ENCODE measurements around the gene KCNH4.
A peak's percentile ranks its signal among the peaks of the same experiment; 100 is the strongest.
"Not testable (repeated sequence)": the region's sequence is repeated elsewhere in the genome, so short reads cannot be mapped to it uniquely, and the experiment has no call there.

The KCNH4 gene

DNA sequence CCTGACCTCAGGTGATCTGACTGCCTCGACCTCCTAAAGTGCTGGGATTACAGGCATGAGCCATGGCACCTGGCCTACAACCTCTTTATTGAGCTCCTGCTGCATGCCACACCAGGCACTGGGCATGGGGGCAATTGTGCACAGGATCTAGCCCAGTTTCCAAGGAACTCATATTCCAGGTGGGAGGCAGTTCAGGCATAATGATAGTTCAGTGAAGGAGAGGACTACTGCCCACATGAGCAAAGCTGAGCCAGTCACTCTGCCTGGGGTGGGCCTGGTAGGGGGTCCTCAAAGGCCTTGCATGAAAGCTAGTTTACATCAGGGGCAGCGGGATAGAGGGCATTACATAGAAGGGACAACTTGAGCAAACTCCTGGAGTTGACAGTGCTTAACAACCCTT is 6.9 kb upstream of the KCNH4 start:
- Histone ChIP-seq H3K9me3 (ENCODE audit: control insufficient read depth, low read length) (no peaks in the 10 kb centered on the region), H3K4me3 (ENCODE audit: insufficient read depth, low read depth, low read length, poor library complexity, severe bottlenecking) (no peak overlapping the region), H3K27ac (ENCODE audit: insufficient read depth, low read length, poor library complexity, severe bottlenecking) (no peak overlapping the region), H3K27me3 (replicated peaks; ENCODE audit: control insufficient read depth, insufficient read depth, low read length, poor library complexity, severe bottlenecking) (no peaks in the 10 kb centered on the region), H3K36me3 (ENCODE audit: control insufficient read depth, insufficient read depth, low read length) (no peaks in the 10 kb centered on the region), H3K4me1 (ENCODE audit: control insufficient read depth, insufficient read depth, low read length, poor library complexity, severe bottlenecking) (peaks cover 15% of the 10 kb centered on the region)
- DNase-seq = no peak

DNA sequence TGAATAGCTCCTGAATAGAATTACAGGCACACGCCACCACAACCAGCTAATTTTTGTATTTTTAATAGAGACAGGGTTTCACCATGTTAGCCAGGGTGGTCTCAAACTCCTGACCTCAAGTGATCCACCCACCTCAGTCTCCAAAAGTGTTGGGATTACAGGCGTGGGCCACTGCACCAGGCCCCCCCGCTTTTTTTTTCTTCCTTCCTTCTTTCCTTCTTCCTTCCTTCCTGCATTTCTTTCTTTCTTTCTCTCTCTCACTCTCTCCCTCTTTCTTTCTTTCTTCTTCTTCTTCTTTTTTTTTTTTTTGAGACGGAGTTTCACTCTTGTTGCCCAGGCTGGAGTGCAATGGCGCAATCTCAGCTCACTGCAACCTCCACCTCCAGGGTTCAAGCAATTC is 5.2 kb upstream of the KCNH4 start:
- H3K4me1 ChIP-seq (ENCODE audit: control insufficient read depth, insufficient read depth, low read length, poor library complexity, severe bottlenecking) = peaks cover 15% of the 10 kb centered on the region
- not testable (repeated sequence) for H3K27ac ChIP-seq (ENCODE audit: insufficient read depth, low read length, poor library complexity, severe bottlenecking); DNase-seq; H3K36me3 ChIP-seq (ENCODE audit: control insufficient read depth, insufficient read depth, low read length); H3K4me3 ChIP-seq (ENCODE audit: insufficient read depth, low read depth, low read length, poor library complexity, severe bottlenecking); H3K27me3 ChIP-seq (replicated peaks; ENCODE audit: control insufficient read depth, insufficient read depth, low read length, poor library complexity, severe bottlenecking); H3K9me3 ChIP-seq (ENCODE audit: control insufficient read depth, low read length)

DNA sequence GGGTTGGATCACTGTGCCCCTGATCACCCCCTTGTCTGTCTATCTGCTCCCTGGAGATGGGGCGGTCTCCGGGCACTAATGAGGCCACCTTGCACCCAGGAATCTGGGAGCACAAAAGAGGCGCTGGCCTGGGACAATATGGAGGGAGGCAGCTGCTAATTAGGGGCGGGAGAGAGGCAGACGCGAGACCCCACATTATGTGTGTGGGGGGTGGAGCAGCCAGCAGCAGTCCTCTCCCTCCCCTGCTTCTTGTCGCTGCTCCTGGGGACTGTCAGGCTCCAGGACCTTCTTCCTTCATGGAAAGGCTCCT is 4.6 kb upstream of the KCNH4 start:
- H3K36me3 ChIP-seq (ENCODE audit: control insufficient read depth, insufficient read depth, low read length) = no peaks in the 10 kb centered on the region
- H3K9me3 ChIP-seq (ENCODE audit: control insufficient read depth, low read length) = no peaks in the 10 kb centered on the region
- H3K27ac ChIP-seq (ENCODE audit: insufficient read depth, low read length, poor library complexity, severe bottlenecking) = no peak overlapping the region
- H3K4me1 ChIP-seq (ENCODE audit: control insufficient read depth, insufficient read depth, low read length, poor library complexity, severe bottlenecking) = peaks cover 19% of the 10 kb centered on the region
- no peaks in the 10 kb centered on the region for H3K27me3 ChIP-seq (replicated peaks; ENCODE audit: control insufficient read depth, insufficient read depth, low read length, poor library complexity, severe bottlenecking)
- DNase-seq = no peak
- H3K4me3 ChIP-seq (ENCODE audit: insufficient read depth, low read depth, low read length, poor library complexity, severe bottlenecking) = no peak overlapping the region

DNA sequence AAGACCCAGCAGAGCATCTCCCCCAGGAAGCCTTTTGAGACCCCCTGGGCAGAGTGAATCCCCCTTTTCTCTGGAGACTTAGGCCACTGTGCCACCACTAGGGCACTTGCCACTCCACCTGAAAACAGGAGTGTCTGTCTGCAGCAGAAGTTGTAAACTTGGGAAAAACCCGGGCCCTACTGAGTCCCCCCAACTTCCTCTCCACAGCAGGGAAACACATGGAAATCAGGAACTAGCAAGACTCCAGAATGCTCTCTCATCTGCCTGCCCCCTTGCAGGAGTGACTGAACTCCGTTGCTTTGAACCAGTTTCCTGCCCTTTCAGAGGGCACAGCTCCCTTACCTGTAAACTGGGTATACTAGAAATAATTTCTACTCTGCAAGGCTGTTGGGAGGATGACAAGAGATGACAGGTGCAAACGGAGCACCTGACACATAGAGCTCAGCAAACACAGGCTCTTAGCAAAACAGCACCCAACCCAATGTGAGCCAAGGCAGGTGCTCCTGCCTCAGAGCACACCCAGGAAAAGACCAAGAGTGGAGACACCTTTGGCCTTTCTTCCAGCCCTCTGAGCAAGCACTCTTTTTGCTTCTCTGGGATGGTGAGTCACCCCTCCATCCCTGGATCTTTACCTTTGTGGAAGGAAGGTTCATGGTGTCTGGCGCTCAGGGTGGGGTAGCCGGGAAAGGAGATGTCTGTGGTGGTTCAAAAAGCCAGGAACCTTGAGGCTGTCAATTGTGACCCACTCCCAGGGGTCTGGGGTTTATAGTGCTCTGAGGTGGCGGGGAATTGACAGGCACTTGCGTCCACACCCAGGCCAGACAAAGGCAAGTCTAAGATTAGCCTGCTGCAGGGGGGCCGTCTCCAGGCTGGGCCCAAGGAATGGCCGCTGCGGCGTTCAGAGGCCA is 4.0 kb upstream of the KCNH4 start, which contains the start of gene HCRT:
HCRT (minus strand) TSS at position 740 of the 908 bp plus-strand sequence; CDS start at position 653, 87 bp downstream.
- H3K4me3 ChIP-seq (ENCODE audit: insufficient read depth, low read depth, low read length, poor library complexity, severe bottlenecking) = peak within 1 kb of the TSS; percentile 68
- H3K36me3 ChIP-seq (ENCODE audit: control insufficient read depth, insufficient read depth, low read length) = no peaks in the 10 kb centered on the region
- H3K4me1 ChIP-seq (ENCODE audit: control insufficient read depth, insufficient read depth, low read length, poor library complexity, severe bottlenecking) = peaks cover 26% of the 10 kb centered on the region
- no peaks in the 10 kb centered on the region for H3K9me3 ChIP-seq (ENCODE audit: control insufficient read depth, low read length)
- no peaks in the 10 kb centered on the region for H3K27me3 ChIP-seq (replicated peaks; ENCODE audit: control insufficient read depth, insufficient read depth, low read length, poor library complexity, severe bottlenecking)
- peak within 1 kb of the TSS; percentile 86 for H3K27ac ChIP-seq (ENCODE audit: insufficient read depth, low read length, poor library complexity, severe bottlenecking)
- no peak for DNase-seq

DNA sequence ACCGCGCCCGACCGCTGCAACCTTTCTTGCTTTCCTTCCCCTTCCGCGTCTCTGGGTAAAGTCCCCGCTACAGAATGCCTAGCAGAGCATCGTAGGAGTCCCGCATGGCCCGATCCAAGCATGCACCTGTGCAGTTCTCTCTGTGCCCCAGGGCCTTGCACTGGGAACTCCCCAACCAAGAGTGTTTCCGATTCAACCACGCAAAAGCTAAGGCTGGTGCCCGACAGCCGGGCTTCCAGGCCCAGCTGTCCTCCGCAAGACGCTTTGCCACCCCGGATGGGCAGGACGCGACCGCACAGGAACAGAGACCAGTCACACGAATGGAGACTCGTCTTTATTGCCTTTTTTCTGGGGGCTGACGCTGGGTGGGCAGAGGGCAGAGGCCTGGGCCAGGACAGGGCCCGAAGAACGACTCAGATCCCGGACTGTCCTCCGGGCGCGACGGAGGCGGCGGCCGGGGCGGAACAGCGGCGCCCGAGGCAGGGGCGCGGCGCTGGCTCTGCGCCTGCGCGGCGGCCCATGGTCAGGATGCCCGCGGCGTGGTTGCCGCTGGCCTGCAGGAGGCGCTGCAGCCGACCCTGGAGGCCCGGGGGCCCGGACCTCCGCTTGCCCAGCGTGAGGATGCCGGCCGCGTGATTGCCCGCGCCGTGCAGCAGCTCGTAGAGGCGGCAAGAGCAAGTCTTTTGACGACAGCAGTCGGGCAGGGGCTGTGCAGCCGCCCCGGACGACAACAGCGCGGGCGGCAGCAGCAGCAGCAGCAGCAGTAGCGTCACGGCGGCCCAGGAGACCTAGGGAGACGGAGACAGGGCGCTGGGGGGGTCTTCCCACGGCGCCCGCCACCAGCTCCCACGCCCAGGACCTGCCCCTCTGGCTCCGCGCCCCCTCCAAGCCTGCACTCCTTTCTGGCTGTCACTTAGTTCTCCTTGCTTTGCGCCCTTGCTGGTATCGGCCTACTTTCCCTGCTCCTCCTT is 3.1 kb upstream of the KCNH4 start:
- peak; percentile 56 to 69 (median 56) for DNase-seq
- Histone ChIP-seq H3K9me3 (ENCODE audit: control insufficient read depth, low read length) (no peaks in the 10 kb centered on the region), H3K36me3 (ENCODE audit: control insufficient read depth, insufficient read depth, low read length) (no peaks in the 10 kb centered on the region), H3K27me3 (replicated peaks; ENCODE audit: control insufficient read depth, insufficient read depth, low read length, poor library complexity, severe bottlenecking) (no peaks in the 10 kb centered on the region), H3K4me3 (ENCODE audit: insufficient read depth, low read depth, low read length, poor library complexity, severe bottlenecking) (peak overlapping the region; percentile 68), H3K4me1 (ENCODE audit: control insufficient read depth, insufficient read depth, low read length, poor library complexity, severe bottlenecking) (peaks cover 35% of the 10 kb centered on the region), H3K27ac (ENCODE audit: insufficient read depth, low read length, poor library complexity, severe bottlenecking) (peak overlapping the region; percentile 86)

DNA sequence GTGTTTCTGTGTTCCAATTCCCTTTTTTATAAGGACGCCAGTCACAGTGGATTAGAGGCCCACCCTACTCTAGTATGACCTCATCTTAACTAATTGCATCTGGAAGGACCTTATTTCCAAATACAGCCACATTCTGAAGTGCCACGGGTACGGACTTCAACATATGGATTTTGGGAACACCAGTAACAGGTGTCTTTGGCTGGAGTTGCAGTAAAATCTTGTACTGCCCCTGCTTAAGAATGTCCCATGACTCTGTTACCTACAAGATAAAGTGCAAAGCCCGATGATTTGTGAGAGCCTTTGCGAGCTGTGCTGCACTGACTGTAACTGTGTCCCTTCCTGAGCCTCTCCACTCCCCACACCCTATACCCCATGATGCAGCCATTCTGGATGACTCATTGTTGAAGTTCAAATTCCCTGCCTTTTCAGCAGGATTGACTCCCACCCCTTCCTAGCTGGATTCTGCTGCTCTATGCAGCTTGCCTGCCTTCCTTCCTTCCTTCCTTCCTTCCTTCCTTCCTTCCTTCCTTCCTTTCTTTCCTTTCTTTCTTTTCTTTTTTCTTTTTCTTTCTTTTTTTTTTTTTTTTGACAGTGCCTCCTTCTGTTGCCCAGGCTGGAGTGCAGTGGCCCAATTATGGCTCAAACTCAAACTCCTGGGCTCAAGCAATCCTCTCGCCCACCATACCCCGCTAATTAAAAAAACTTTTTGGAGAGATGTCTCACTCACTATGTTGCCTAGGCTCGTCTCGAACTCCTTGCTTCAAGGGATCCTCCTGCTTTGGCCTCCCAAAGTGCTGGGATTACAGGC is 2.2 kb upstream of the KCNH4 start:
- Histone ChIP-seq H3K4me1 (ENCODE audit: control insufficient read depth, insufficient read depth, low read length, poor library complexity, severe bottlenecking) (peaks cover 41% of the 10 kb centered on the region), H3K27me3 (replicated peaks; ENCODE audit: control insufficient read depth, insufficient read depth, low read length, poor library complexity, severe bottlenecking) (no peaks in the 10 kb centered on the region), H3K27ac (ENCODE audit: insufficient read depth, low read length, poor library complexity, severe bottlenecking) (peak overlapping the region; percentile 86), H3K9me3 (ENCODE audit: control insufficient read depth, low read length) (no peaks in the 10 kb centered on the region), H3K36me3 (ENCODE audit: control insufficient read depth, insufficient read depth, low read length) (no peaks in the 10 kb centered on the region), H3K4me3 (ENCODE audit: insufficient read depth, low read depth, low read length, poor library complexity, severe bottlenecking) (peak overlapping the region; percentile 68)
- no peak for DNase-seq

DNA sequence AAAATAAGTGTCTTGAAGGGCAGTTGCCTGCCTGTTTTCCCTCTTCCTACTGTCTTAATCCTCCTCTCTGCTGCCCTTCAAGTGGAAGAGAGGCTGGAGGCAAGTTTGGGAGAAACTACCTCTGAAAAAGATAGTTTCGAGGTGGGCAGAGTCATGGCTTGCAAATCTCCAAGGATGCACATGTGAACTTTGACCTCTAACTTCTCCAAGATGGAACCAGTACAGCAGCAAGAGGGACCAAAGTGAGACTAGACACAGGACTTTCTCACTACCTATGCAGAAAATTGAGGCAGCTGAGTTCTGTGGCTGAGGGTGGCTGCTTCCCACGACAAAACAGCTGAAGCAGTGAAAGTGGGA is 887 bp upstream of the KCNH4 start:
- Histone ChIP-seq H3K9me3 (ENCODE audit: control insufficient read depth, low read length) (no peaks in the 10 kb centered on the region), H3K4me1 (ENCODE audit: control insufficient read depth, insufficient read depth, low read length, poor library complexity, severe bottlenecking) (peaks cover 41% of the 10 kb centered on the region), H3K4me3 (ENCODE audit: insufficient read depth, low read depth, low read length, poor library complexity, severe bottlenecking) (no peak overlapping the region), H3K27me3 (replicated peaks; ENCODE audit: control insufficient read depth, insufficient read depth, low read length, poor library complexity, severe bottlenecking) (no peaks in the 10 kb centered on the region), H3K36me3 (ENCODE audit: control insufficient read depth, insufficient read depth, low read length) (no peaks in the 10 kb centered on the region), H3K27ac (ENCODE audit: insufficient read depth, low read length, poor library complexity, severe bottlenecking) (no peak overlapping the region)
- no peak for DNase-seq

DNA sequence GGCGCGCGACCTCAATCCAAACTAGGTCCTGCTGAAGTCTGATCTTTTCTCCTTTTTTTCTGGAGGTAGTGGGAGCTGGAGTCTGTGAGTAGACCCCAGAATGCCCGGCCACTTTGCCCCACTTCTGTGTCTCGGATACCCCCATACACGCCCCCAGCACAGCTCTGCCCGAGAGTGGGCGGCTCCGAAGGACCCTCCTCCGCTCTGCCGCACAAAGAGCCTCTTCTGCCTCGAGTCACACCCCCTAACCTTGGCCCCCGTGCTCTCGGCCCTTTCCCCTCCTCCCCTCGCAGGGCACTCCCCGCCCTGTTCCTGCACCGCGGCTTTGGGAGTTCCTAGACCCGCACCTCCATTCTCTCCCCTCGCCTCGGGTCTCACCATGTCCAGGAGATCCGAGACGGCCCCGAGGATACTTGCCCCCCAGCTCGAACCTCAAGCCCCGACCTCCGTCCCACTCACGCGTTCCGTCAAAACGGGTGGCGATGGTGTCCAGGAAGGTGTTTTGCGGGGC is 476 bp downstream of the KCNH4 start:
- peak overlapping the region; percentile 53 for H3K4me3 ChIP-seq (ENCODE audit: insufficient read depth, low read depth, low read length, poor library complexity, severe bottlenecking)
- H3K9me3 ChIP-seq (ENCODE audit: control insufficient read depth, low read length) = no peaks in the 10 kb centered on the region
- peaks cover 41% of the 10 kb centered on the region for H3K4me1 ChIP-seq (ENCODE audit: control insufficient read depth, insufficient read depth, low read length, poor library complexity, severe bottlenecking)
- no peak for DNase-seq
- H3K27me3 ChIP-seq (replicated peaks; ENCODE audit: control insufficient read depth, insufficient read depth, low read length, poor library complexity, severe bottlenecking) = no peaks in the 10 kb centered on the region
- no peak overlapping the region for H3K27ac ChIP-seq (ENCODE audit: insufficient read depth, low read length, poor library complexity, severe bottlenecking)
- no peaks in the 10 kb centered on the region for H3K36me3 ChIP-seq (ENCODE audit: control insufficient read depth, insufficient read depth, low read length)

DNA sequence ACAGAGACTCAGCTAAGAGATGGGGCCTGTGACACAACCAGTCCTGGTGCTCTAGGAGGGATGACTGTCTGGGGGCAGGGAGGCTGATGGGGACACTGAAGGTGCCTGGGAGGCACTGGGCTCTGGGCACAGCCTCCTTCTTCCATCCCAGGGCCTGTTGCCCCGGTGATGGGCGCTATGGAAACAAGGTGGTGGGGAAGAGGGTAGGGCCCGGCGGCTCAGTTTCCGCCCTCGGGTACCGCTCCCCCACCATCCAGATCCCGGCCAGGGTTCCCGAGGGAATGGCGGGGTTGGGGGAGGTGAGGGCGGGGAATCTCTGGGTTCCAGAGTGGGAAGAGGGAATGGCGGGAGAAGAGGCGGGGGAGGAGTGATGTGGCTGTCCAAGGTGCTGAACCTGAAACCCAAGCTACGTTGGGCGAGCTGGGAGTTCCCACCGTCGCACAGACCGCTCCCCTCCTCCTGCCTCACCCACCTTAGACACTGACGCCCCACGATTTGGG is 981 bp downstream of the KCNH4 start:
- H3K27me3 ChIP-seq (replicated peaks; ENCODE audit: control insufficient read depth, insufficient read depth, low read length, poor library complexity, severe bottlenecking) = no peaks in the 10 kb centered on the region
- no peak for DNase-seq

More for the DNA sequence above, 981 bp downstream of the KCNH4 start:
- no peak overlapping the region for H3K27ac ChIP-seq (ENCODE audit: insufficient read depth, low read length, poor library complexity, severe bottlenecking)
- no peaks in the 10 kb centered on the region for H3K36me3 ChIP-seq (ENCODE audit: control insufficient read depth, insufficient read depth, low read length)
- no peaks in the 10 kb centered on the region for H3K9me3 ChIP-seq (ENCODE audit: control insufficient read depth, low read length)
- no peak overlapping the region for H3K4me3 ChIP-seq (ENCODE audit: insufficient read depth, low read depth, low read length, poor library complexity, severe bottlenecking)
- peaks cover 41% of the 10 kb centered on the region for H3K4me1 ChIP-seq (ENCODE audit: control insufficient read depth, insufficient read depth, low read length, poor library complexity, severe bottlenecking)

Measured in effector memory CD4-positive, alpha-beta T cell (primary cell).